Measurements from ENCODE around the gene FN1. TPM values are rescaled to one million over a fixed set of nuclear protein-coding genes. Genes with fewer than 3 reads are reported as not detected.

The FN1 gene
- total and polyA plus RNA-seq, 2 experiments from 2014 or later, result 240 to 241 TPM

GRCh38 chr2:215376103-215376780, 59.6 kb downstream of the FN1 start:
- peak in 1 of 2 donors; percentile 40 for DNase-seq (ENCODE audit: low read depth in 1 of 2, low spot score in 1 of 2)
- Histone ChIP-seq H3K4me1 (ENCODE audit: low read depth) (no peaks in the 10 kb centered on the region), H3K4me3 (no peak overlapping the region), H3K27ac (no peak overlapping the region), H3K27me3 (no peaks in the 10 kb centered on the region), H3K36me3 (peaks cover 68% of the 10 kb centered on the region), H3K9me3 (ENCODE audit: low read depth) (no peaks in the 10 kb centered on the region)
- TF ChIP-seq CTCF (IDR thresholded peaks at IDR 0.05; ENCODE audit: low read depth, low read length), result no peak

- TF ChIP-seq CTCF (IDR thresholded peaks at IDR 0.05; ENCODE audit: low read depth, low read length), result no peak
- Histone ChIP-seq H3K27me3 (no peaks in the 10 kb centered on the region), H3K27ac (no peak overlapping the region), H3K9me3 (ENCODE audit: low read depth) (no peaks in the 10 kb centered on the region), H3K4me3 (no peak overlapping the region), H3K36me3 (peaks cover 67% of the 10 kb centered on the region), H3K4me1 (ENCODE audit: low read depth) (no peaks in the 10 kb centered on the region)
- DNase-seq (ENCODE audit: low read depth in 1 of 2, low spot score in 1 of 2), result no peak
Measured at GRCh38 chr2:215375467-215375830, 60.4 kb downstream of the FN1 start.

- peaks cover 66% of the 10 kb centered on the region for H3K36me3 ChIP-seq
- no peak overlapping the region for H3K4me3 ChIP-seq
- no peak for TF ChIP-seq CTCF (IDR thresholded peaks at IDR 0.05; ENCODE audit: low read depth, low read length)
- no peaks in the 10 kb centered on the region for H3K9me3 ChIP-seq (ENCODE audit: low read depth)
- no peaks in the 10 kb centered on the region for H3K4me1 ChIP-seq (ENCODE audit: low read depth)
- no peak for DNase-seq (ENCODE audit: low read depth in 1 of 2, low spot score in 1 of 2)
- no peak overlapping the region for H3K27ac ChIP-seq
- no peaks in the 10 kb centered on the region for H3K27me3 ChIP-seq
Measured at GRCh38 chr2:215374642-215375466, 61.0 kb downstream of the FN1 start.

- no peak overlapping the region for H3K27ac ChIP-seq
- H3K9me3 ChIP-seq (ENCODE audit: low read depth), result no peaks in the 10 kb centered on the region
- no peaks in the 10 kb centered on the region for H3K27me3 ChIP-seq
- TF ChIP-seq CTCF (IDR thresholded peaks at IDR 0.05; ENCODE audit: low read depth, low read length), result no peak
- H3K4me3 ChIP-seq, result no peak overlapping the region
- H3K36me3 ChIP-seq, result peaks cover 69% of the 10 kb centered on the region
- DNase-seq (ENCODE audit: low read depth in 1 of 2, low spot score in 1 of 2), result no peak
- H3K4me1 ChIP-seq (ENCODE audit: low read depth), result no peaks in the 10 kb centered on the region
Measured at GRCh38 chr2:215374002-215374401, 61.9 kb downstream of the FN1 start.

- DNase-seq (ENCODE audit: low read depth in 1 of 2, low spot score in 1 of 2), result peak in 1 of 2 donors; percentile 48
- no peaks in the 10 kb centered on the region for H3K9me3 ChIP-seq (ENCODE audit: low read depth)
- H3K4me1 ChIP-seq (ENCODE audit: low read depth), result no peaks in the 10 kb centered on the region
- H3K36me3 ChIP-seq, result peaks cover 64% of the 10 kb centered on the region
- no peak overlapping the region for H3K4me3 ChIP-seq
- no peak for TF ChIP-seq CTCF (IDR thresholded peaks at IDR 0.05; ENCODE audit: low read depth, low read length)
- H3K27ac ChIP-seq, result no peak overlapping the region
- H3K27me3 ChIP-seq, result no peaks in the 10 kb centered on the region
Measured at GRCh38 chr2:215372968-215373649, 62.8 kb downstream of the FN1 start.
